H9 (cell line): Measurements from ENCODE around the gene TSTD1. TPM values are rescaled to one million over a fixed set of nuclear protein-coding genes. Genes with fewer than 3 reads are reported as not detected.

Source experiments
- DNase-seq: peaks from one replicate; pipeline ENCODE4 v3.0.0-alpha.2; 2017
- H2AFZ ChIP-seq: one replicate; pipeline ENCODE4 v1.6.1; 2013; ENCODE audit warnings: mild to moderate bottlenecking, low read length, control low read depth, moderate library complexity
- H2AK5ac ChIP-seq: 2 replicates; pipeline ENCODE4 v1.6.1; 2013; ENCODE audit warnings: low read length, control low read depth, mixed read lengths; ENCODE audit not compliant: insufficient read length
- H2BK120ac ChIP-seq: one replicate; pipeline ENCODE4 v1.6.1; 2013; ENCODE audit warnings: low read depth, mild to moderate bottlenecking, low read length, control low read depth, inconsistent platforms; ENCODE audit not compliant: poor library complexity, severe bottlenecking
- H2BK12ac ChIP-seq: 2 replicates; pipeline ENCODE4 v1.6.1; 2013; ENCODE audit warnings: low read length, control low read depth, mixed read lengths, low read depth; ENCODE audit not compliant: insufficient read length
- H2BK15ac ChIP-seq: 2 replicates; pipeline ENCODE4 v1.6.1; 2013; ENCODE audit warnings: low read depth, low read length, control low read depth
- H2BK20ac ChIP-seq: one replicate; pipeline ENCODE4 v1.6.1; 2013; ENCODE audit warnings: low read depth, mild to moderate bottlenecking, low read length, control low read depth, inconsistent platforms; ENCODE audit not compliant: poor library complexity, severe bottlenecking
- H2BK5ac ChIP-seq: 2 replicates; pipeline ENCODE4 v1.6.1; 2013; ENCODE audit warnings: low read length, control low read depth, mixed read lengths; ENCODE audit not compliant: insufficient read length
- H3K14ac ChIP-seq: 2 replicates; pipeline ENCODE4 v1.6.1; 2013; ENCODE audit warnings: low read length, control low read depth; ENCODE audit not compliant: insufficient read depth
- H3K18ac ChIP-seq: 2 replicates; pipeline ENCODE4 v1.6.1; 2013; ENCODE audit warnings: low read depth, mild to moderate bottlenecking, mixed read lengths, low read length, control low read depth; ENCODE audit not compliant: insufficient read length
- H3K23ac ChIP-seq: 2 replicates; pipeline ENCODE4 v1.6.1; 2013; ENCODE audit warnings: low read length, control low read depth, mixed read lengths, low read depth; ENCODE audit not compliant: insufficient read length
- H3K23me2 ChIP-seq: 2 replicates; pipeline ENCODE4 v1.6.1; 2013; ENCODE audit warnings: low read depth, mild to moderate bottlenecking, mixed read lengths, low read length, control low read depth; ENCODE audit not compliant: insufficient read length, poor library complexity, severe bottlenecking
- H3K27ac ChIP-seq: 2 replicates; pipeline ENCODE4 v1.5.1; 2013; ENCODE audit warnings: low read length, control low read depth, mixed read lengths, low read depth; ENCODE audit not compliant: insufficient read length
- H3K27me3 ChIP-seq: 2 replicates; pipeline ENCODE4 v1.6.1; 2013; ENCODE audit warnings: low read length, control low read depth, inconsistent platforms; ENCODE audit not compliant: insufficient read depth
- H3K4ac ChIP-seq: 2 replicates; pipeline ENCODE4 v1.6.1; 2013; ENCODE audit warnings: low read depth, mild to moderate bottlenecking, control low read depth, inconsistent platforms, low read length, moderate library complexity
- H3K4me1 ChIP-seq: 2 replicates; pipeline ENCODE4 v1.6.1; 2013; ENCODE audit warnings: low read length, control low read depth, inconsistent platforms; ENCODE audit not compliant: insufficient read depth
- H3K4me2 ChIP-seq: 2 replicates; pipeline ENCODE4 v1.6.1; 2013; ENCODE audit warnings: low read length, control low read depth, mixed read lengths; ENCODE audit not compliant: insufficient read length, insufficient read depth
- H3K56ac ChIP-seq: 2 replicates; pipeline ENCODE4 v1.6.1; 2013; ENCODE audit warnings: low read depth, mild to moderate bottlenecking, mixed read lengths, low read length, control low read depth; ENCODE audit not compliant: insufficient read length
- H3K79me1 ChIP-seq: 2 replicates; pipeline ENCODE4 v1.6.1; 2013; ENCODE audit warnings: low read depth, mild to moderate bottlenecking, moderate library complexity, low read length, control low read depth, inconsistent platforms; ENCODE audit not compliant: insufficient read depth, poor library complexity, severe bottlenecking
- H3K79me2 ChIP-seq: 2 replicates; pipeline ENCODE4 v1.6.1; 2013; ENCODE audit warnings: low read length, control low read depth, inconsistent platforms; ENCODE audit not compliant: insufficient read depth
- H3K9ac ChIP-seq: 2 replicates; pipeline ENCODE4 v1.6.1; 2013; ENCODE audit warnings: low read length, control low read depth, mixed read lengths; ENCODE audit not compliant: insufficient read length; ENCODE audit errors: extremely low read depth
- H3K9me3 ChIP-seq: one replicate; pipeline ENCODE4 v1.6.1; 2013; ENCODE audit warnings: low read depth, low read length, inconsistent platforms; ENCODE audit not compliant: control insufficient read depth
- H3T11ph ChIP-seq: one replicate; pipeline ENCODE4 v1.6.1; 2013; ENCODE audit warnings: mild to moderate bottlenecking, low read length, control low read depth, inconsistent platforms
- H4K20me1 ChIP-seq: one replicate; pipeline ENCODE4 v1.6.1; 2013; ENCODE audit not compliant: control insufficient read depth, insufficient read length, insufficient read depth
- H4K5ac ChIP-seq: 2 replicates; pipeline ENCODE4 v1.6.1; 2013; ENCODE audit warnings: low read depth, mild to moderate bottlenecking, mixed read lengths, low read length, control low read depth; ENCODE audit not compliant: insufficient read length
- H4K8ac ChIP-seq: replicated peaks from 2 replicates; pipeline ENCODE4 v1.6.1; 2013; ENCODE audit warnings: low read length, control low read depth, mixed read lengths, low read depth; ENCODE audit not compliant: insufficient read length
- H4K91ac ChIP-seq: 2 replicates; pipeline ENCODE4 v1.6.1; 2013; ENCODE audit warnings: low read depth, mild to moderate bottlenecking, moderate library complexity, mixed read lengths, low read length, control low read depth; ENCODE audit not compliant: insufficient read length
- H3K27ac Mint-ChIP-seq, 3 experiments: 2 replicates in 2 of 3; 3 replicates in 1 of 3; pipeline ENCODE4 v1.8.0; 2020 to 2021; ENCODE audit warnings: mixed read lengths in 3 of 3, mild to moderate bottlenecking in 1 of 3, moderate library complexity in 1 of 3
- H3K27me3 Mint-ChIP-seq: 2 replicates; pipeline ENCODE4 v1.8.0; 2021; ENCODE audit warnings: low read depth, mild to moderate bottlenecking, moderate library complexity, mixed read lengths
- H3K36me3 Mint-ChIP-seq, 3 experiments: 2 replicates in 2 of 3; 3 replicates in 1 of 3; pipeline ENCODE4 v1.8.0; 2020 to 2021; ENCODE audit warnings: low read depth in 3 of 3, mixed read lengths in 3 of 3; ENCODE audit not compliant: insufficient read depth in 1 of 3
- H3K4me1 Mint-ChIP-seq, 2 experiments: 2 replicates each; pipeline ENCODE4 v1.8.0; 2020; ENCODE audit warnings: mixed read lengths in 2 of 2
- H3K4me3 Mint-ChIP-seq, 2 experiments: 2 replicates in 1 of 2; 3 replicates in 1 of 2; pipeline ENCODE4 v1.8.0; 2020 to 2021; ENCODE audit warnings: mild to moderate bottlenecking in 2 of 2, mixed read lengths in 2 of 2, moderate library complexity in 1 of 2
- H3K9me3 Mint-ChIP-seq, 2 experiments: 2 replicates in 1 of 2; 3 replicates in 1 of 2; pipeline ENCODE4 v1.8.0; 2020; ENCODE audit warnings: mild to moderate bottlenecking in 2 of 2, mixed read lengths in 2 of 2, moderate library complexity in 1 of 2
- WGBS: extraction: QIAGEN DNeasy Blood & Tissue Kit; methylation state at CpG from one replicate; pipeline ENCODE4 v1.1.7; 2013; ENCODE audit warnings: missing lambda C conversion rate, low lambda C conversion rate, mixed read lengths; ENCODE audit not compliant: insufficient read length; ENCODE audit errors: extremely low coverage; 5-methylcytosine and 5-hydroxymethylcytosine counted together
- total RNA-seq: library from RNA; stranded (reverse); gene quantifications from 2 replicates; pipeline ENCODE4 v1.2.1, GENCODE V29; 2021
- TF ChIP-seq, protein P1 (sequence below): fragments of 200-600 bp; sonication (generic); conservative IDR thresholded peaks from 3 replicates; pipeline ENCODE4 v1.8.0; 2021; ENCODE audit warnings: antibody characterized with exemption, mild to moderate bottlenecking

TSTD1 gene
- total RNA-seq, 1 experiment from 2014 or later: 73.7 TPM

DNA sequence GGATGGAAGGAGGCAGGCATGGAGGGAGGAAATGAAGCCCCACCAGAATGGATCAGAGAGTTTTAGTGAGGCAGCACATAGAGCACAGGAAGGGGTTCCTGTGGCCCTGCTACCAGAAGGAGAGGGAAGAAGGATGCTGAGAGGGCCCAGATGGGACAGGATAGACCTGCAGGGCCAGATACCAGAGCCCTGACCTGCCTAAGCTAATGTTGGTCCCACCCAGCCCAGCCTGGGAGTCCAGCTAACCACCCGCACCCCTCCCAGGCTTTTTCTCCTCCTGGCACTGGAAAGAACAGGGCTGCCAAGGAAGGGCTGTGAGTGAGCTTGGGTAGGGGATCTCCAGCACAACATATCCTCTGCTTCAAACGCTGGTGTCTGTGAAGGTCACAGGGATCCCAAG lies 43.7 kb upstream of the TSTD1 start:
- Histone ChIP-seq H3K23me2 (no peaks in the 10 kb centered on the region), H3K27ac (no peak overlapping the region), H3K4me1 (no peaks in the 10 kb centered on the region), H3K56ac (no peak overlapping the region), H4K8ac (no peak overlapping the region), H3K9me3 (no peaks in the 10 kb centered on the region), H3K23ac (no peak overlapping the region), H3K27me3 (no peaks in the 10 kb centered on the region), H2BK5ac (no peak overlapping the region), H3K79me2 (no peaks in the 10 kb centered on the region), H3K79me1 (no peaks in the 10 kb centered on the region), H3K4me2 (no peak overlapping the region), H2AK5ac (no peak overlapping the region), H2BK15ac (no peak overlapping the region), H4K20me1 (no peaks in the 10 kb centered on the region), H2BK12ac (no peak overlapping the region), H4K91ac (no peak overlapping the region), H2BK120ac (no peak overlapping the region), H3K9ac (no peak overlapping the region), H3T11ph (no peak overlapping the region), H3K4ac (no peak overlapping the region), H2AFZ (no peak overlapping the region), H3K18ac (no peak overlapping the region), H3K14ac (no peak overlapping the region), H4K5ac (no peak overlapping the region), H2BK20ac (no peak overlapping the region)
- no peak overlapping the region for H3K27ac Mint-ChIP-seq
- no CpG with 5 or more reads among the region's 2 CpGs for WGBS
- no peaks in the 10 kb centered on the region; the same call in 1 of the 2 replicates for H3K27me3 Mint-ChIP-seq
- peaks cover 51 to 52% of the 10 kb centered on the region in 2 experiments for H3K4me1 Mint-ChIP-seq
- H3K36me3 Mint-ChIP-seq: no peaks in the 10 kb centered on the region
- no peak for DNase-seq
- TF ChIP-seq, protein P1, sequence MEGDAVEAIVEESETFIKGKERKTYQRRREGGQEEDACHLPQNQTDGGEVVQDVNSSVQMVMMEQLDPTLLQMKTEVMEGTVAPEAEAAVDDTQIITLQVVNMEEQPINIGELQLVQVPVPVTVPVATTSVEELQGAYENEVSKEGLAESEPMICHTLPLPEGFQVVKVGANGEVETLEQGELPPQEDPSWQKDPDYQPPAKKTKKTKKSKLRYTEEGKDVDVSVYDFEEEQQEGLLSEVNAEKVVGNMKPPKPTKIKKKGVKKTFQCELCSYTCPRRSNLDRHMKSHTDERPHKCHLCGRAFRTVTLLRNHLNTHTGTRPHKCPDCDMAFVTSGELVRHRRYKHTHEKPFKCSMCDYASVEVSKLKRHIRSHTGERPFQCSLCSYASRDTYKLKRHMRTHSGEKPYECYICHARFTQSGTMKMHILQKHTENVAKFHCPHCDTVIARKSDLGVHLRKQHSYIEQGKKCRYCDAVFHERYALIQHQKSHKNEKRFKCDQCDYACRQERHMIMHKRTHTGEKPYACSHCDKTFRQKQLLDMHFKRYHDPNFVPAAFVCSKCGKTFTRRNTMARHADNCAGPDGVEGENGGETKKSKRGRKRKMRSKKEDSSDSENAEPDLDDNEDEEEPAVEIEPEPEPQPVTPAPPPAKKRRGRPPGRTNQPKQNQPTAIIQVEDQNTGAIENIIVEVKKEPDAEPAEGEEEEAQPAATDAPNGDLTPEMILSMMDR: no peak
- no peak overlapping the region for H3K4me3 Mint-ChIP-seq
- H3K9me3 Mint-ChIP-seq: no peaks in the 10 kb centered on the region
